ENCODE measurements around the gene GCNT2. TPM values are rescaled to one million over a fixed set of nuclear protein-coding genes. Genes with fewer than 3 reads are reported as not detected.

GCNT2 gene
- polyA plus RNA-seq, 3 donors: 3.5 to 10.0 (median 4.3) TPM

GRCh38 chr6:10507298-10507697, 13.9 kb upstream of the GCNT2 start:
- Mint-ChIP-seq H3K27ac (no peak overlapping the region), H3K36me3 (no peaks in the 10 kb centered on the region)
- no peak for TF ChIP-seq CTCF (IDR thresholded peaks at IDR 0.05)

GRCh38 chr6:10507715-10508114, 13.4 kb upstream of the GCNT2 start:
- H3K27me3 Mint-ChIP-seq (ENCODE audit: low read depth in 3 of 3): peaks cover 0 to 2% (median 1%) of the 10 kb centered on the region in 3 donors
- peaks cover 10% of the 10 kb centered on the region for H3K4me1 Mint-ChIP-seq
- no peak for DNase-seq
- H3K4me3 Mint-ChIP-seq: no peak overlapping the region
- Histone ChIP-seq H3K36me3 (replicated peaks in 1 of 2; ENCODE audit: control insufficient read depth in 1 of 2, insufficient read depth in 2 of 2, low read length in 2 of 2) (no peaks in the 10 kb centered on the region), H2AFZ (ENCODE audit: insufficient read depth, low read depth, low read length, poor library complexity, severe bottlenecking) (no peak overlapping the region), H4K20me1 (ENCODE audit: insufficient read depth, low read length) (no peaks in the 10 kb centered on the region), H3K4me1 (ENCODE audit: control insufficient read depth in 1 of 2, insufficient read depth in 2 of 2, low read length in 2 of 2) (peaks cover 5% of the 10 kb centered on the region in 2 donors), H3K9ac (ENCODE audit: insufficient read depth, low read length, poor library complexity, severe bottlenecking) (no peak overlapping the region), H3K27ac (ENCODE audit: low read depth in 1 of 2, low read length in 2 of 2) (no peak overlapping the region), H3K79me2 (ENCODE audit: insufficient read depth, low read length) (no peaks in the 10 kb centered on the region), H3K9me3 (replicated peaks in 1 of 2; ENCODE audit: control insufficient read depth in 1 of 2, insufficient read depth in 1 of 2, low read length in 2 of 2) (no peaks in the 10 kb centered on the region), H3K4me2 (replicated peaks; ENCODE audit: extremely low read depth, low read length, poor library complexity, severe bottlenecking) (no peak overlapping the region), H3K27me3 (ENCODE audit: control insufficient read depth in 2 of 2, insufficient read depth in 2 of 2, low read length in 2 of 2) (no peaks in the 10 kb centered on the region), H3K4me3 (replicated peaks in 1 of 3; ENCODE audit: low read depth in 2 of 3, low read length in 3 of 3) (no peak overlapping the region)
- intact Hi-C loops (cut with micrococcal nuclease): no loop called here
- H3K9me3 Mint-ChIP-seq: peaks cover 0 to 2% (median 0%) of the 10 kb centered on the region in 7 donors
- H3K36me3 Mint-ChIP-seq: no peaks in the 10 kb centered on the region
- no peak overlapping the region for H3K27ac Mint-ChIP-seq
- 100% methylated on average over 5 of the region's 5 CpGs for WGBS (ENCODE audit: insufficient coverage)
- no peak for TF ChIP-seq CTCF (IDR thresholded peaks at IDR 0.05)

More at GRCh38 chr6:10507298-10507697, 13.9 kb upstream of the GCNT2 start:
- Histone ChIP-seq H3K27ac (ENCODE audit: low read depth in 1 of 2, low read length in 2 of 2) (no peak overlapping the region), H2AFZ (ENCODE audit: insufficient read depth, low read depth, low read length, poor library complexity, severe bottlenecking) (no peak overlapping the region), H3K9ac (ENCODE audit: insufficient read depth, low read length, poor library complexity, severe bottlenecking) (no peak overlapping the region), H3K9me3 (replicated peaks in 1 of 2; ENCODE audit: control insufficient read depth in 1 of 2, insufficient read depth in 1 of 2, low read length in 2 of 2) (no peaks in the 10 kb centered on the region), H3K4me1 (ENCODE audit: control insufficient read depth in 1 of 2, insufficient read depth in 2 of 2, low read length in 2 of 2) (peaks cover 5% of the 10 kb centered on the region in 2 donors), H4K20me1 (ENCODE audit: insufficient read depth, low read length) (no peaks in the 10 kb centered on the region), H3K79me2 (ENCODE audit: insufficient read depth, low read length) (no peaks in the 10 kb centered on the region), H3K4me2 (replicated peaks; ENCODE audit: extremely low read depth, low read length, poor library complexity, severe bottlenecking) (no peak overlapping the region), H3K4me3 (replicated peaks in 1 of 3; ENCODE audit: low read depth in 2 of 3, low read length in 3 of 3) (no peak overlapping the region), H3K27me3 (ENCODE audit: control insufficient read depth in 2 of 2, insufficient read depth in 2 of 2, low read length in 2 of 2) (no peaks in the 10 kb centered on the region), H3K36me3 (replicated peaks in 1 of 2; ENCODE audit: control insufficient read depth in 1 of 2, insufficient read depth in 2 of 2, low read length in 2 of 2) (no peaks in the 10 kb centered on the region)
- Mint-ChIP-seq H3K9me3 (peaks cover 0 to 2% (median 0%) of the 10 kb centered on the region in 7 donors), H3K27me3 (ENCODE audit: low read depth in 3 of 3) (peaks cover 0 to 2% (median 1%) of the 10 kb centered on the region in 3 donors), H3K4me3 (no peak overlapping the region), H3K4me1 (peaks cover 10% of the 10 kb centered on the region)
- intact Hi-C loops (cut with micrococcal nuclease): no loop called here
- 95% methylated on average over 3 of the region's 6 CpGs for WGBS (ENCODE audit: insufficient coverage)
- no peak for DNase-seq
